HepG2 (cell line): Measurements from ENCODE around the gene AKAP9. TPM values are rescaled to one million over a fixed set of nuclear protein-coding genes. Genes with fewer than 3 reads are reported as not detected.
A peak's percentile ranks its signal among the peaks of the same experiment; 100 is the strongest.

Experiments used
- HNF4A ChIP-seq: sonication (generic); formaldehyde crosslinking; IDR thresholded peaks from 2 replicates; pipeline ENCODE4 v1.4.0; 2020; ENCODE audit warnings: missing genetic modification reagents
- HNRNPH1 ChIP-seq: fragments of 200-400 bp; formaldehyde crosslinking; optimal IDR thresholded peaks from 2 replicates; pipeline ENCODE3; 2017; ENCODE audit warnings: mild to moderate bottlenecking, low read depth, low read length
- MXI1 ChIP-seq: IDR thresholded peaks from 3 replicates; pipeline ENCODE4 v1.6.1; 2012; ENCODE audit warnings: low read depth, low read length, inconsistent platforms, borderline replicate concordance
- NFATC3 ChIP-seq: sonication (generic); formaldehyde crosslinking; IDR thresholded peaks from 2 replicates; pipeline ENCODE4 v1.5.1; 2020; ENCODE audit warnings: mild to moderate bottlenecking, missing genetic modification reagents
- POLR2AphosphoS5 ChIP-seq: IDR thresholded peaks from 2 replicates; pipeline ENCODE4 v1.6.1; 2012; ENCODE audit warnings: low read depth, low read length
- RBFOX2 ChIP-seq: fragments of 200-400 bp; formaldehyde crosslinking; IDR thresholded peaks from 2 replicates; pipeline ENCODE4 v1.6.1; 2017; ENCODE audit warnings: low read depth, mild to moderate bottlenecking, low read length
- SALL1 ChIP-seq: sonication (generic); formaldehyde crosslinking; IDR thresholded peaks from 2 replicates; pipeline ENCODE4 v1.8.0; 2022; ENCODE audit warnings: mild to moderate bottlenecking, missing genetic modification reagents
- ZBTB7B ChIP-seq: sonication (generic); formaldehyde crosslinking; IDR thresholded peaks from 2 replicates; pipeline ENCODE4 v1.4.0; 2020; ENCODE audit warnings: missing genetic modification reagents
- ZNF549 ChIP-seq: sonication (generic); formaldehyde crosslinking; IDR thresholded peaks from 2 replicates; pipeline ENCODE4 v1.5.0; 2020; ENCODE audit warnings: missing genetic modification reagents
- polyA plus RNA-seq, 8 experiments: library from polyadenylated mRNA; depleted of rRNA in 3 of 8; stranded (reverse) in 7 of 8; unstranded in 1 of 8; fragments of >200 nt; fragmentation: Illumina TruSeq in 4 of 8; extraction: Trizol in 4 of 8; gene quantifications; 2 replicates each; pipeline versions ENCODE4 v1.2.1 to v1.2.3, GENCODE V29; 2011 to 2016; ENCODE audit warnings: low read depth in 4 of 8, missing spikeins in 1 of 8, mixed read lengths in 1 of 8; ENCODE audit not compliant: insufficient read depth in 1 of 8
- total RNA-seq, 5 experiments: library from RNA; depleted of rRNA; stranded (reverse); fragments of >200 nt; fragmentation: Illumina TruSeq; extraction: Trizol; gene quantifications; 2 replicates each; pipeline ENCODE4 v1.2.3, GENCODE V29; 2016; ENCODE audit warnings: low read depth in 1 of 5
- TF ChIP-seq, protein P1 (sequence below): sonication (generic); formaldehyde crosslinking; IDR thresholded peaks from 2 replicates; pipeline ENCODE4 v1.9.0; 2022; ENCODE audit warnings: low read depth, missing genetic modification reagents
- TF ChIP-seq, protein P2 (sequence below): sonication (generic); formaldehyde crosslinking; IDR thresholded peaks from 2 replicates; pipeline ENCODE4 v1.5.0; 2020; ENCODE audit warnings: mild to moderate bottlenecking, missing genetic modification reagents
- TF ChIP-seq, protein P3 (sequence below), 2 experiments: fragments of 450-650 bp in 1 of 2; sonication (generic) in 1 of 2; formaldehyde crosslinking in 1 of 2; IDR thresholded peaks; 2 replicates each; pipeline versions ENCODE4 v1.6.1 to v1.8.0; 2016 to 2022; ENCODE audit warnings: antibody characterized with exemption in 1 of 2, mild to moderate bottlenecking in 1 of 2, missing genetic modification reagents in 1 of 2
- TF ChIP-seq, protein P4 (sequence below): sonication (generic); formaldehyde crosslinking; IDR thresholded peaks from 2 replicates; pipeline ENCODE4 v1.4.0; 2020; ENCODE audit warnings: mild to moderate bottlenecking, missing genetic modification reagents, borderline replicate concordance

Gene AKAP9
- total and polyA plus RNA-seq, 2 of the 13 experiments (the other 11 are each of a cell fraction or from before 2014, with no cell fraction given), result 27.6 to 33.1 TPM

DNA sequence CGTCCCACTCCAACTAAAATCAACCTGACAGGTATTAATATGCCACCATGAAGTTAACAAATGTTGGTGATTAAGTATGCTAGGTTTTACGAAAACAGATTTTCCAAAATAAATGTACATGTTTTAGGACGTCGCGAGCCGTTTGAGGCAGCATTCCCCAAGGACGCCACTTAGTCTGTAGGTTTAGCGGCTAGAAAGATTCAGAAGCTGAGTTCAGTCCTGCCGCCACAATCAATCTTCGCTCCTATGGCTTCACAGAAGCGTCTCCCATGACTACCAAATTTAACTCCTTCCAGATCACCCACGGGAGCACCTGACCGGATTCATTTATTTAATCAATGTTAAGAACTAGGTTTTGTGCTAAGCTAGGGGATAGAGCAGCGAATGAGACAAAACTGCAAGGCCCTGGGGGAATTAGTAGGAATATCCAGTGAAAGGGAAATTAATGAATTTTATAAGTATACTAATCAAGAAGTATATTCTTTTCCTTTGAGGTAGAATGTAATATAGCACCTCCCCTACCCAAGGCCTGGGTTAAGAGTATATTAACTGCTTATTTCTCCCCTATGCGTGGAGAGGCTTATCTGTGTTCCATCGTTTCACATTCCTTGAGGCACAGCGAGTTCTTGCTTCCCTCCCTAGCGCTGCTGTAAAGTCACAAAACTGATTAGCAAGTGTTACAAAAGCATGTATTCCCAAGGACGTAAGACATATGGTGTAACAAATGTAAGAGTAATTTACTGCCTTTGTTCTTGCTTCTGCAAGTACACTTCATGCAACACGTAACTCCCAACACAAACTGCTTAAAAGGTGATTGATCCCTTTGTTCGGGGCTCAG lies 194.6 kb downstream of the AKAP9 start (continued):
- TF ChIP-seq, protein P1, sequence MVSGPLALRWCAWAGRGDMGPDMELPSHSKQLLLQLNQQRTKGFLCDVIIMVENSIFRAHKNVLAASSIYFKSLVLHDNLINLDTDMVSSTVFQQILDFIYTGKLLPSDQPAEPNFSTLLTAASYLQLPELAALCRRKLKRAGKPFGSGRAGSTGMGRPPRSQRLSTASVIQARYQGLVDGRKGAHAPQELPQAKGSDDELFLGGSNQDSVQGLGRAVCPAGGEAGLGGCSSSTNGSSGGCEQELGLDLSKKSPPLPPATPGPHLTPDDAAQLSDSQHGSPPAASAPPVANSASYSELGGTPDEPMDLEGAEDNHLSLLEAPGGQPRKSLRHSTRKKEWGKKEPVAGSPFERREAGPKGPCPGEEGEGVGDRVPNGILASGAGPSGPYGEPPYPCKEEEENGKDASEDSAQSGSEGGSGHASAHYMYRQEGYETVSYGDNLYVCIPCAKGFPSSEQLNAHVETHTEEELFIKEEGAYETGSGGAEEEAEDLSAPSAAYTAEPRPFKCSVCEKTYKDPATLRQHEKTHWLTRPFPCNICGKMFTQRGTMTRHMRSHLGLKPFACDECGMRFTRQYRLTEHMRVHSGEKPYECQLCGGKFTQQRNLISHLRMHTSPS, result no peak
- no peak for TF ChIP-seq ZNF549 (CRISPR knock-in tag)
- TF ChIP-seq, protein P2, sequence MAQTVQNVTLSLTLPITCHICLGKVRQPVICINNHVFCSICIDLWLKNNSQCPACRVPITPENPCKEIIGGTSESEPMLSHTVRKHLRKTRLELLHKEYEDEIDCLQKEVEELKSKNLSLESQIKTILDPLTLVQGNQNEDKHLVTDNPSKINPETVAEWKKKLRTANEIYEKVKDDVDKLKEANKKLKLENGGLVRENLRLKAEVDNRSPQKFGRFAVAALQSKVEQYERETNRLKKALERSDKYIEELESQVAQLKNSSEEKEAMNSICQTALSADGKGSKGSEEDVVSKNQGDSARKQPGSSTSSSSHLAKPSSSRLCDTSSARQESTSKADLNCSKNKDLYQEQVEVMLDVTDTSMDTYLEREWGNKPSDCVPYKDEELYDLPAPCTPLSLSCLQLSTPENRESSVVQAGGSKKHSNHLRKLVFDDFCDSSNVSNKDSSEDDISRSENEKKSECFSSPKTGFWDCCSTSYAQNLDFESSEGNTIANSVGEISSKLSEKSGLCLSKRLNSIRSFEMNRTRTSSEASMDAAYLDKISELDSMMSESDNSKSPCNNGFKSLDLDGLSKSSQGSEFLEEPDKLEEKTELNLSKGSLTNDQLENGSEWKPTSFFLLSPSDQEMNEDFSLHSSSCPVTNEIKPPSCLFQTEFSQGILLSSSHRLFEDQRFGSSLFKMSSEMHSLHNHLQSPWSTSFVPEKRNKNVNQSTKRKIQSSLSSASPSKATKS (CRISPR knock-in tag), result peak; percentile 5; the same call in 1 of the 2 replicates
- no peak for TF ChIP-seq RBFOX2
- 0 out of 2 replicates have a peak, but pooled peaks have one; percentile 5 for TF ChIP-seq POLR2AphosphoS5
- TF ChIP-seq, protein P3, sequence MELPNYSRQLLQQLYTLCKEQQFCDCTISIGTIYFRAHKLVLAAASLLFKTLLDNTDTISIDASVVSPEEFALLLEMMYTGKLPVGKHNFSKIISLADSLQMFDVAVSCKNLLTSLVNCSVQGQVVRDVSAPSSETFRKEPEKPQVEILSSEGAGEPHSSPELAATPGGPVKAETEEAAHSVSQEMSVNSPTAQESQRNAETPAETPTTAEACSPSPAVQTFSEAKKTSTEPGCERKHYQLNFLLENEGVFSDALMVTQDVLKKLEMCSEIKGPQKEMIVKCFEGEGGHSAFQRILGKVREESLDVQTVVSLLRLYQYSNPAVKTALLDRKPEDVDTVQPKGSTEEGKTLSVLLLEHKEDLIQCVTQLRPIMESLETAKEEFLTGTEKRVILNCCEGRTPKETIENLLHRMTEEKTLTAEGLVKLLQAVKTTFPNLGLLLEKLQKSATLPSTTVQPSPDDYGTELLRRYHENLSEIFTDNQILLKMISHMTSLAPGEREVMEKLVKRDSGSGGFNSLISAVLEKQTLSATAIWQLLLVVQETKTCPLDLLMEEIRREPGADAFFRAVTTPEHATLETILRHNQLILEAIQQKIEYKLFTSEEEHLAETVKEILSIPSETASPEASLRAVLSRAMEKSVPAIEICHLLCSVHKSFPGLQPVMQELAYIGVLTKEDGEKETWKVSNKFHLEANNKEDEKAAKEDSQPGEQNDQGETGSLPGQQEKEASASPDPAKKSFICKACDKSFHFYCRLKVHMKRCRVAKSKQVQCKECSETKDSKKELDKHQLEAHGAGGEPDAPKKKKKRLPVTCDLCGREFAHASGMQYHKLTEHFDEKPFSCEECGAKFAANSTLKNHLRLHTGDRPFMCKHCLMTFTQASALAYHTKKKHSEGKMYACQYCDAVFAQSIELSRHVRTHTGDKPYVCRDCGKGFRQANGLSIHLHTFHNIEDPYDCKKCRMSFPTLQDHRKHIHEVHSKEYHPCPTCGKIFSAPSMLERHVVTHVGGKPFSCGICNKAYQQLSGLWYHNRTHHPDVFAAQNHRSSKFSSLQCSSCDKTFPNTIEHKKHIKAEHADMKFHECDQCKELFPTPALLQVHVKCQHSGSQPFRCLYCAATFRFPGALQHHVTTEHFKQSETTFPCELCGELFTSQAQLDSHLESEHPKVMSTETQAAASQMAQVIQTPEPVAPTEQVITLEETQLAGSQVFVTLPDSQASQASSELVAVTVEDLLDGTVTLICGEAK (IDR thresholded peaks at IDR 0.05), result no peak
- TF ChIP-seq, protein P3 (CRISPR knock-in tag; IDR thresholded peaks at IDR 0.05), result no peak
- peak; percentile 30; the same call in 1 of the 2 replicates for TF ChIP-seq HNF4A (CRISPR knock-in tag)
- TF ChIP-seq SALL1 (CRISPR knock-in tag), result no peak
- no peak for TF ChIP-seq ZBTB7B (CRISPR knock-in tag)
- no peak for TF ChIP-seq MXI1
- TF ChIP-seq HNRNPH1, result no peak
- TF ChIP-seq NFATC3, result no peak
- TF ChIP-seq, protein P4, sequence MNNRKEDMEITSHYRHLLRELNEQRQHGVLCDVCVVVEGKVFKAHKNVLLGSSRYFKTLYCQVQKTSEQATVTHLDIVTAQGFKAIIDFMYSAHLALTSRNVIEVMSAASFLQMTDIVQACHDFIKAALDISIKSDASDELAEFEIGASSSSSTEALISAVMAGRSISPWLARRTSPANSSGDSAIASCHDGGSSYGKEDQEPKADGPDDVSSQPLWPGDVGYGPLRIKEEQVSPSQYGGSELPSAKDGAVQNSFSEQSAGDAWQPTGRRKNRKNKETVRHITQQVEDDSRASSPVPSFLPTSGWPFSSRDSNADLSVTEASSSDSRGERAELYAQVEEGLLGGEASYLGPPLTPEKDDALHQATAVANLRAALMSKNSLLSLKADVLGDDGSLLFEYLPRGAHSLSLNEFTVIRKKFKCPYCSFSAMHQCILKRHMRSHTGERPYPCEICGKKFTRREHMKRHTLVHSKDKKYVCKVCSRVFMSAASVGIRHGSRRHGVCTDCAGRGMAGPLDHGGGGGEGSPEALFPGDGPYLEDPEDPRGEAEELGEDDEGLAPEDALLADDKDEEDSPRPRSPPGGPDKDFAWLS, result no peak
